Activated B cell treated with CpG ODN at 0.5 μM for 24 hours (primary cell): Measurements from ENCODE around the gene NKX1-1. TPM values are rescaled to one million over a fixed set of nuclear protein-coding genes. Genes with fewer than 3 reads are reported as not detected.
"Not testable (repeated sequence)": the region's sequence is repeated elsewhere in the genome, so short reads cannot be mapped to it uniquely, and the experiment has no call there.

Experiments used
- ATAC-seq: fragments of 200-7000 bp; cut with Tn5 transposase; one replicate; pipeline ENCODE4 v1.10.0; 2021; ENCODE audit warnings: low read depth, mild to moderate bottlenecking, moderate library complexity
- CTCF ChIA-PET: fragments of 350-600 bp; sonication (Branson Sonifier 250); formaldehyde crosslinking; loops from one replicate; lab custom pipeline; 2021; ENCODE audit warnings: antibody characterized with exemption; lab: Charles Lee
- POLR2A ChIA-PET: fragments of 350-600 bp; sonication (Branson Sonifier 250); formaldehyde crosslinking; loops from one replicate; lab custom pipeline; 2021; ENCODE audit warnings: antibody characterized with exemption; lab: Charles Lee
- DNase-seq: peaks from one replicate; pipeline ENCODE4 v3.0.0; 2022
- H3K27ac Mint-ChIP-seq: one replicate; pipeline ENCODE4 v1.8.0; 2020; ENCODE audit warnings: mixed read lengths
- H3K27me3 Mint-ChIP-seq: one replicate; pipeline ENCODE4 v1.8.0; 2021; ENCODE audit warnings: mixed read lengths
- H3K36me3 Mint-ChIP-seq: one replicate; pipeline ENCODE4 v1.8.0; 2021; ENCODE audit warnings: low read depth, mixed read lengths
- H3K4me1 Mint-ChIP-seq: one replicate; pipeline ENCODE4 v1.8.0; 2021; ENCODE audit warnings: mixed read lengths
- H3K4me3 Mint-ChIP-seq: one replicate; pipeline ENCODE4 v1.8.0; 2020; ENCODE audit warnings: mild to moderate bottlenecking, mixed read lengths
- H3K9me3 Mint-ChIP-seq: one replicate; pipeline ENCODE4 v1.8.0; 2020; ENCODE audit warnings: mixed read lengths
- CTCF ChIP-seq: fragments of 200-600 bp; IDR thresholded peaks from one replicate; pipeline ENCODE4 v1.8.0; 2022; ENCODE audit warnings: antibody characterized with exemption, mild to moderate bottlenecking
- intact Hi-C: fragments of 100-400 bp; cut with micrococcal nuclease; formaldehyde crosslinking; loops from one replicate; pipeline ENCODE4 v1.15.1; 2024
- total RNA-seq: library from RNA; stranded (reverse); gene quantifications from 2 replicates; pipeline ENCODE4 v1.2.3, GENCODE V29; 2022

NKX1-1 gene
- total RNA-seq, 1 donor from 2014 or later: not detected

DNA sequence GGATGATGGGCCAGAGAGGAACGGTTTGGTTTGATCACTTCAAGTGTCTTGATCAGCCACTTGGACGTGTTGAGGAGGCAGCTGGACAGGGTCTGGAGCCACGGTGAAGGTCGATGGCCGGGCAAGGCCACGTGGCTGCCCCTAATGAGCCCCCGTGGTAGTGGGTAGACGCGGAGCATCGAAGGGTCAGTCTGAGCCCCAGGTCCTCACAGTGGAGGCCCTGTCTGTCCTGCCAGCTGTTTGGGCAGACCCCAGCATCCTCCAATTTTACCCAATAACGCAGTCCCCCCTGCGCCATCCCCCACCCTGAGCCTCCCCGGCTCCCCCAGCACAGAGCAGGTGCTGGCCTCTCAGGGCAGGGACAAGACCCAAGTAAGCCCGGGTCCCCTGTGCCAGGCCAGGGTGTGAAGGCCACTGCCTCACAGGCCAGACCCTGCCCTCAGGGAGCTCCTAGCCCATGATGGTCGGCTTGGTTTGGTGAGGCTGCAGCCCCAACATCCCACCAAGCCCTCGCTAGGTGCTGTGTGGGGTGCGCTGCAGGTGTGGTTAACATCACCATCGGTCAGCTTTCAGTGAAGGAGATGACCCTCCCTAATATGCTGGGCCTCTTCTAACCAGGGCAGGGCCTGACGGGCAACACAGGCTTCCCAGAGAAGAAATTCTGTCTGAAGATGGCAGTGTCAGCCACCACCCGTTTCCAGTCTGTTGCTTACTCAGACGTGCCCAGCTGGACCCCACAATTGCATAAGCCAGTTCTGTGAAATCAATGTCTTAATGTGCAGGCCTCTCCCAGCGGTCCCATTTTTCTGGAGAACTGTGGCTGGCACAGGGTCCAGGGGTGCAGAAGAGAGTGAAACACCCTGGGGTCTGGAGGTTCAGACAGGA lies 40.5 kb upstream of the NKX1-1 start:
- no peak overlapping the region for H3K27ac Mint-ChIP-seq
- intact Hi-C loops: no loop called here
- H3K27me3 Mint-ChIP-seq: peaks cover 5% of the 10 kb centered on the region
- DNase-seq (no peak), ATAC-seq (no peak)
- no peaks in the 10 kb centered on the region for H3K4me1 Mint-ChIP-seq
- no peaks in the 10 kb centered on the region for H3K9me3 Mint-ChIP-seq
- POLR2A ChIA-PET: no interaction called here
- H3K36me3 Mint-ChIP-seq: no peaks in the 10 kb centered on the region
- CTCF ChIA-PET: no interaction called here
- TF ChIP-seq CTCF: no peak
- no peak overlapping the region for H3K4me3 Mint-ChIP-seq

DNA sequence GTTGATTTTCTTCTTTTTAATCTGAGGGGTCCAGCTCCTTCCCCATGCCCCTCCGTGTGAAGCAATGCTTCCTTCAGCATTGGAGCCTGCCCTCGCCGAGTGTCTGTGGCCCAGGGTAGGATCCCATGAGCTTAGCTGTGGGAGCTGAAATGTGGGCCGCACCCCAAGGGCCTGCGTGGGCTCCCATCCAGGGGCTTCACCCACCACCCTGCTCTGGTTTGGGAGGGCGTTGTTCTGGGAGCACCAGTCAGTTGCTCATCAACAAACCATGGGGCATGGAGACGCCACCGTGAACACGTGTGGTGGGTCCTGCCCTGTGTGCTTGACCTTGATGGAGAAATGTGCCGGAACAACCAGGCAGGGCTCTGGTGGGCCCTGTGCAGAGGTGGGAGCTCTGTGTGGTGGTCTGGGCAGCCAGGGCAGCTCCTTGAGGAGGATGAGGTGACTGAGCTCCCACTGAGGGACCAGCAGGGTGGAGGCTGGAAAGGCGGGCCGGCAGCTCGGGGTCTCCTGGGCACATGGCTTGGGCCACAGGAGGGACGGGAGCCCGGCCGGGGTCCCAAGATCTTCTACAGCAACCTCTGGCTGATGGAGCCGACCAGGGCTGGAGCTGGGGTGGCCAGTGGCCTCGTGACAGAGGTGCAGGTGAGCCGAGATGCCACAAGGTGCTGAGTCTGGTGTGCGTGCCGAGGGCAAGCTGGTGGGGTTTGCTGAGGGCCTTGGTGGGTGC lies 39.6 kb upstream of the NKX1-1 start:
- H3K9me3 Mint-ChIP-seq: no peaks in the 10 kb centered on the region
- CTCF ChIA-PET: no interaction called here

GRCh38 chr4:1443688-1444172 lies 37.5 kb upstream of the NKX1-1 start:
- POLR2A ChIA-PET, H3K36me3 Mint-ChIP-seq, H3K4me1 Mint-ChIP-seq, CTCF ChIA-PET, H3K4me3 Mint-ChIP-seq, H3K27me3 Mint-ChIP-seq, ATAC-seq, intact Hi-C loops, H3K9me3 Mint-ChIP-seq, H3K27ac Mint-ChIP-seq, DNase-seq: not testable (repeated sequence)

More for the DNA sequence above, 39.6 kb upstream of the NKX1-1 start:
- Mint-ChIP-seq H3K36me3 (no peaks in the 10 kb centered on the region), H3K4me3 (no peak overlapping the region), H3K27ac (no peak overlapping the region), H3K4me1 (no peaks in the 10 kb centered on the region), H3K27me3 (peaks cover 5% of the 10 kb centered on the region)
- TF ChIP-seq CTCF: no peak
- ATAC-seq (no peak), DNase-seq (no peak)
- intact Hi-C loops: no loop called here
- POLR2A ChIA-PET: no interaction called here

GRCh38 chr4:1427010-1427409 lies 20.8 kb upstream of the NKX1-1 start:
- Mint-ChIP-seq H3K27me3 (peaks cover 14% of the 10 kb centered on the region), H3K9me3 (no peaks in the 10 kb centered on the region), H3K4me1 (no peaks in the 10 kb centered on the region), H3K4me3 (no peak overlapping the region), H3K27ac (no peak overlapping the region), H3K36me3 (no peaks in the 10 kb centered on the region)
- ATAC-seq (no peak), DNase-seq (no peak)
- ChIA-PET CTCF (no interaction called here), POLR2A (no interaction called here)
- TF ChIP-seq CTCF: no peak
- intact Hi-C loops: no loop called here

GRCh38 chr4:1421657-1422056 lies 15.4 kb upstream of the NKX1-1 start:
- POLR2A ChIA-PET: no interaction called here
- no peaks in the 10 kb centered on the region for H3K4me1 Mint-ChIP-seq
- peaks cover 15% of the 10 kb centered on the region for H3K27me3 Mint-ChIP-seq
- DNase-seq (no peak), ATAC-seq (no peak)
- CTCF ChIA-PET: no interaction called here
- H3K27ac Mint-ChIP-seq: no peak overlapping the region
- no peak overlapping the region for H3K4me3 Mint-ChIP-seq
- no peaks in the 10 kb centered on the region for H3K36me3 Mint-ChIP-seq
- TF ChIP-seq CTCF: no peak
- intact Hi-C loops: no loop called here
- H3K9me3 Mint-ChIP-seq: no peaks in the 10 kb centered on the region
